HG03457 (cell line): ENCODE data around the gene DCDC2.
"Not testable (repeated sequence)": the region's sequence is repeated elsewhere in the genome, so short reads cannot be mapped to it uniquely, and the experiment has no call there.

Experiments
- ATAC-seq: cut with Tn5 transposase; IDR thresholded peaks from one replicate; pipeline ENCODE4 v1.9.1; 2021; ENCODE audit warnings: moderate number of reproducible peaks; ENCODE audit not compliant: unreplicated experiment

Gene DCDC2

DNA sequence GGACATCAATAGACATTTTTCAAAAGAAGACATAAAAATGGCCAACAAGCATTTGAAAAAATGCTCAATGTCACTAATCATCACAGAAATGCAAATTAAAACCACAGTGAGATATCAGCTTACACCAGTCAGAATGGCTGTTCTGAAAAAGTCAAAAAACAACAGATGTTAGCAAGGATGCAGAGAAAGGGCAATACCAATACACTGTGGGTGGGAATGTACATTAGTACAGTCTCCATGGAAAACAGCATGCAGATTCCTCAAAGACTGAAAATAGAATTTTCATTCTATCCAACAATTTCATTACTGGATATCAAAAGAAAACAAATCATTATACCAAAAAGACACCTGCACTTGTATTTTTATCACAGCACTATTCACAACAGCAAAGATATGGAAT lies 85.3 kb downstream of the DCDC2 start:
- ATAC-seq, result no peak

DNA sequence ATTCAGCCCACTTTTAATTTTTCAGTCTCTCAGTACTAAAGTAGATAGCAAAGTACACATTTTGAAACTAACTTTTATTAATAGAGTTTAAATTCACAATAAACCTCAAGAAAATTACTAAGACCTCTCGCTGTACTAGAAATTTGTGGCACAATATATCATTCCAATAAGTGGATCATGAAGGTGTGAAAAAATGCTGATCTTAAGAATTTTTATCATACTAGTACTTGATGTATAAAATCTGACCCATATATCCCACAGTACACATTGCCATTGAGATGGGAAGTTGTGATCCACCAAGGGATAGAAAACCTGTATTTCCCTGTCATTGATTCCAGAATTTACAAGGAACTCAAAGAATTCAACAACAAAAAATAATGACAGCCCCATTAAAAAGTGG lies 85.7 kb downstream of the DCDC2 start:
- no peak for ATAC-seq

DNA sequence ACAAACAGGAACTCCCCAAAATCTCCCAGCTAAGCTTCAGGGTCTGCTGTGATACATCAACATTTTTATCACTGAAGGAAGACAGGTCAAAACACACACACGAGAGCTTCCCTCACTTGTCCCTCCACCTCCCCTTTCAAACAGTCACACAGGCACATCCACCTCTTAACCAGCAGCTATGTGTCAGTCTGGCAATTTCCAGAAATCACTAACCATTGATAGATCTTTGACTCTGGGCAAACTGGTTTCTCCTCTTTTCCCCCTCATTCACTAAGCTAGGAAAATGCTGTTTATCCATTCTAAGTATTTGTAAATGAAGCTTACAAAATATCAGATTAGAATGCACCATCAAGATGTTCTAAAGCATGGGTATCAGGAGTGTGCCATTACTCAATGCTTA lies 87.8 kb downstream of the DCDC2 start:
- no peak for ATAC-seq

DNA sequence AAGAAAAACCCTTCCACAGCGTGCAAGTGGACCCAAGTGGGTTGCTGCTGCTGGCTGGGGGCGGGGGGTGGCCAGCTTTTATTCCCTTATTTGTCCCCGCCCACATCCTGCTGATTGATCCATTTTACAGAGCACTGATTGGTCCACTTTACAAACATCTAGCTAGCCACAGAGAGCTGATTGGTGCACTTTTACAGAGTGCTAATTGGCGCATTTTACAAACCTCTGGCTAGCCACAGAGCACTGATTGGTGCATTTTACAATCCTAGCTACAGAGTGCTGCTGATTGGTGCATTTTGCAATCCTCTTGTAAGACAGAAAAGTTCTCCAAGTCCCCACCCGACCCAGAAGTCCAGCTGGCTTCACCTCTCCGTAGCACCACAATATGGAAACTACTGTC lies 99.6 kb downstream of the DCDC2 start:
- not testable (repeated sequence) for ATAC-seq

DNA sequence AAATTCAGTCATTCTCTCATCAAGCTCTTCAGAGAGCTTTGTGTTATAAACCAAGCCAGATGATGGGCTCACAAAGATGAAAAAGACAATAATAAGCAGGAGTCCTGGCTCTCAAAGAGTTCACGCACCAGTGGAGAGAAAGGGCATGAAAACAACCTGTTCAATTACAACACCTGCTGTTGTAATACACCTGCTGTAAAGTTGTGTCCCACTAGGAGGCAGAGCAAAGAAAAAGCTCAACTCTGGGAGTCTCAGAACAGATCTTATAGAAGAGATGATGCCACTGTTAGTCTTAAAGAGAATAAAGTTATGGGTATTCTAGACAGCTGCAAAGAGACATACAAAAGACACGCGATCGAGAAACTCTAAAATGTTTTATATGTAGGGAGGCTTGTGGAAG lies 100.6 kb downstream of the DCDC2 start:
- no peak for ATAC-seq

DNA sequence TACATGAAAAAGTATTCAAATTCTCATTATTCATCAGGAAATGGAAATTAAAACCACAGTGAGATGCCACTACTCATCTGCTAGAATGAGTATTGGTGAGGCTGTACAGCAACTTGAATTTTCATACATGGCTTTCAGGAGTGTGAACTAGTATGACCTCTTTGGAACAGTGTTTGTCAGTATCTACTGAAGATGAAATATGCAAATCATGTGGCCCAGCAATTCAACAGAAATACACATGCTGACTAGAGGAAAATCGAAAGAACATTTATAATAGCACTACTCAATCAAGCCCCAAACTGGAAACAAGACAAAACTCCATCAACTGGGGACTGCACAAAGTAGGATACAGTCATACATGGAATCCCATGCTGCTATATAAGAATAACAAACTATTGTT lies 102.2 kb downstream of the DCDC2 start:
- ATAC-seq, result peak; percentile 89

DNA sequence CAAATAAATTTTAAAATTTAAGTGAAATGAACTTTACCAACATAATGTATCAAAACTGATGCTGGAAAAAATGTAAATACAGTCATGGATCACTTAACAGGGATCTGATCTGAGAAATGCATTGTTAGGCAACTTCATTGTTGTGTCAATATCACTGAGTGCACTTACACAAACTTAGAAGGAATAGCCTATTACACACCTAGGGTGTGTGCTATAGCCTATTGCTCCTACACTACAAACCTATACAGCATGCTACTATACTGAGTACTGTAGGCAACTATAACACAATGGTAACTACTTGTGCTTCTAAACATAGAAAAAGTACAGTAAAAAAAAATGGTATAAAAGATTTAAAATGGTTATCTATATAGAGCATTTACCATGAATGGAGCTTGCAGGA lies 104.5 kb downstream of the DCDC2 start:
- no peak for ATAC-seq

DNA sequence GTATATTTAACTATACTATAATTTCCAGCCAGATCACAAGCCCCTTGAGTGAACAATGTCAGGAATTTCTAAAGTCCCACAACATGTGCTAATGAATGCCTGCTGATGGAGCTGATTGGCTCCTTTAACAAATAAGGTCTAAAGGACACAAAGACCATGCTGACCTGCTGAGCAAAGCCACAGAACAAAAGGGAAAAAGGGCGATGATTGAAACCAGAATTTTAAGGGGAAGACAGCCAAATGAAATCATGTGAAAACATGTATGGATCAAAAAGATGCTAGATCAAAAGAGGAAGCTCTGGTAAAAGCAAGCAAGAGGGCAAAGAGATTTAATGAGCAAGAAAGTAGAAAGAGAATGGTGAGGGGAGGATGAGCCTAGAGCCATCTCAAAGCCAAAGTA lies 105.6 kb downstream of the DCDC2 start:
- no peak for ATAC-seq

DNA sequence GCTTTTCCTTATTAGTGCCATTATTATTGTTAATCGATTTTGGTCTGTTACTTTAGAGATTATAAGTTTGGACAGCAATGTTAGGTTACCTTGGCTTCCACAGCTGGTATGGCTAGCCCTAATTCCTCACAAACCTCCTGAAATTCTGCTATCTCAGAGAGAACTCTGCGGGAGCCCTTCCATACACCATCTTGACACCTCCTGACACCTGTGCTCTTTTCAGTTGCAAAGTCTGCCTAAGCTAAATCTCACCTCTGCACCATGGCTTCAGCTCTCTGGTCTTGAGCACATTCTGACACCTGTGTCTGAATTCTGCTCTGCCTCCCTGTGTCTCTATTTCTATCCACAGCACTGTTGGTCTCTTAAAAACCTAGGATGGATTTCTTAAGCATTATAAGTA lies 106.5 kb downstream of the DCDC2 start:
- ATAC-seq, result no peak

DNA sequence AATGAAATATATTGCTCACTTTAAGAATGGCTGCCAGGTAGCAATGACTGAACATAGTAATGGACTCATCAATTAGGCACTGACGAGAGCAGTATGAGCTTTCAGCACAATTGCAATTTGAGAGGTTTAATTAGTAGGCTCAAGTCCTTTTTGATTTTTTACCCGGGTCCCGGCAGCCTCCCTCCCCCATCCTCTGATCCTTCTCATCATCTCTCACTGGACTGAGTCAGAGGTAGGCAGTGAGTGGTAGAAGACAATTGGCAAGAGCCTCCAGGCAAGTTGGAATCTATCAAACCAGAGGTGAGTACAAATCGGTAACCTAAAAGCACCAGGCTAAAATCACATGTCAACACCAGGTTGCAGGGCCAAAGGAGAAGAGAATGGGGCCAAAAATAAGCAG lies 107.9 kb downstream of the DCDC2 start:
- no peak for ATAC-seq

DNA sequence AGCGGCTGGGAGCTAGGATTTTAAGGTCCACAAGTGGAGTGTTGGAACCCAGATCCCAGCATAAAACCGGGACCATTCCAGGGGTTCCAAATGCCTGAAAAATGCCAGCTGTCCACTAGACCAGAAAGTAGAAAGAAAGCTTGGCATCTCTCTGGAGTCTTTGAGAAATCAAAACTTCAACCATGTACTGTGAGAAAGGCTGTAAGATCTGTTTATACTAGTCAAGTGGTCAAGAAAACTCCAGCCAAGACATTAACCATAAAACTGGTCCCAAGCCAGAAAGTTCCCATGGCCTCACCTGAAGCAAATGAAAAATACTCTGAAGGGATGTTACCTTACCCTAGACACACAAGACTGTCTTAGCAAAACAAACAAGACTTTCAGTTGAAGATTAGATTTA lies 112.6 kb downstream of the DCDC2 start:
- no peak for ATAC-seq

DNA sequence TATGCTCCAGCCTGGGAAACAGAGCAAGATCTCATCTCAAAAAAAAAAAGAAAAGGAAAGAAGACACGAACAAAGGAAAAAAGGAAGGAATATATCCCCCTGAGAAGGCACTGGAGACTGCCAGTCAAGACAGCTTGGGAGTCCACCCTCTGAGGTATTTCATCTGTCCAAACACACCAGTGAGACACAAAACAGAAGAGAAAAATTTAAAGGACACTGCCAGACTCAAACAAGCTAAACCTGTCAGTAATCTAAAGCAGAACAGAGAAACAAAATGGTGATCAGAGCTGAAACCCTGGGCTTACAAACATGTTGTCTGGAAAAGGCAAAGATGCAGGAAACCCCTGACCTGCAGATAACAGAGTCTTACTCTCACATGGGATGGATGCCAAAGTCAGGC lies 114.9 kb downstream of the DCDC2 start:
- ATAC-seq, result no peak

DNA sequence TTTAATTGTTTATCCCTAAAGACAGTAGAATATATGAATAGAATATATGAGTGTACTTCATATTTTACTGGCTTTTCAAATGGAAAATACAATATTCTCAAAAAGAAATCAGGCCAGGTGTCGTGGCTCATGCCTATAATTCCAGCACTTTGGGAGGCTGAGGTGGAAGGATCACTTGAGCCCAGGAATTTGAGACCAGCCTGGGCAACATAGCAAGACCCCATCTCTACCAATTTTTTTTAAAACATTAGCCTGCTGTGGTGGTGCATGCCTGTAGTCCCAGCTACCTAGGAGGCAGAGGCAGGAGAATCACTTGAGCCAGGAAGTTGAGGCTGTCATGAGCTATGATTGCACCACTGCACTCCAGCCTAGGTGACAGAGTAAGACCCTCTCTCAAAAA lies 116.1 kb downstream of the DCDC2 start:
- ATAC-seq, result not testable (repeated sequence)

DNA sequence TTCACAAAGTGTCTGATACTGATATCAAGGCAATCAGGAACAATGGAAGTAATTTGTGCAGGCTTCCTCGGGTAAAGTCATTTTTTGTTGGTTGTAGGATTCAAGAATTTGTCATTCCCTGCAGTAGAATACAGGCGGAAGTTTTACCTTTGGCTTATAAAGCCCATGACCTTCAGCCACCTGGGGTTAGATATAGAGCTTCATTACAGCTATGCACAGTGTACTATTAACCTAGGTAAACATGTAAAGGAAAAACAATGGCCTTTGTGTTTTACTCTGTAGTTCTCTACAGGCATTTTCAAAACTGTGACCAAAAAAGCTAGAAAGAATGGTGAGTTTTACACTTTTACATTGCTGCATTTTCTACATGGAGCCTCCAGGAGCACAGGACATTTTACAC lies 116.9 kb downstream of the DCDC2 start:
- no peak for ATAC-seq

DNA sequence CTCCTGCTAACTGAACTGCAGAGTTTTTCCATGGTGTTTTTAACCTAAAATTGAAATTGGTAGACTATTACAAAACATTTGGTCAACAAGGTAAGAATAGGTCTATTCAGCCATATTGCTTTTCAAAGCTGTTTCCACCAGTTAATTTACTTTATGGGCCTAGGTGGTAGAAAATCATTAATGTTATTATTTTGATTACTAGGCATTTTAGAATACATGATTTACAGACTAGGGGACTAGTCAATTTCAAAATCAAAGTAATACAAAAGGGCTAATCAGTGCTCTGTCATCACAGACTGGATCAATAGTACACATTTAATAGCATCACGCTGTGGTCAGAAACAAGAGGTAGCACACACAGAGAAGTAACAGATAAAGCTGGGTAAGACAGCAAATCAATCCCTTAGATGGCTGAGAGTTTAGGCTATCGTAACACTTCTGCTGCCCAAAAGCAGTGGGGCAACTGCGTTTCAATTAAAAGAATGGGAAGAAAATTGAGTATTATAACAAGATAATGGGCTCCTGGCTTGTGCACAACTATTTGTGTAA lies 117.4 kb downstream of the DCDC2 start:
- ATAC-seq, result no peak

DNA sequence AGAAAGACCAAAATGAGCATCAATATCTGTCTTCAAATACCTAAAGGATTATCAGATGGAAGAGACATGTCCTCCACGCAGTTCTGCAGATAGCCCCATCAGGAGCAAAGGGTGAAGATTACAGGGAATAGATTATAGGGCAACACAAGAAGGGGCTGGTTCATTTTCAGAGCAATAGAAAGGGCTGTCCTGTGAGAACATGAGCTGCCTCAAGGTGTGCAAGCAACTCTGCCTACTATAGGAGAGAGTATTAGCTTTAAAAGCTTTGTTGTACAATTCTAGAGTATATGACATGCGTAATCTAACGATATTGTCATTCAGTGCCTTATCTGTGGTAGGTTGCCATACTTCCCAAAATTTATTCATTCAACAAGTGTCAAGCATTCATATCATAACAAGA lies 119.2 kb downstream of the DCDC2 start:
- no peak for ATAC-seq

DNA sequence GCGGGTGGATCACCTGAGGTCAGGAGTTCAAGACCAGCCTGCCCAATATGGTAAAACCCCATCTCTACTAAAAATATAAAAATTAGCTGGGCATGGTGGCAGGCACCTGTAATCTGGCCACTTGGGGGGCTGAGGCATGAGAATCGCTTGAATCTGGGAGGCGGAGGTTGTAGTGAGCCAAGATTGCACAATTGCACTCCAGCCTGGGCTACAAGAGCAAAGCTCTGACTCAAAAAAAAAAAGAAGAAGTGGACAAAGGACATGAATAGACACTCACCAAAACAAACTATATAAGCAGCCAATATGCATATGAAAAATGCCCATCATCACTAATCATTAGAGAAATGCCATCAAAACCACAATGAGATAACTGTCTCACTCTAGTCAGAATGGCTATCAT lies 121.1 kb downstream of the DCDC2 start:
- ATAC-seq, result not testable (repeated sequence)

DNA sequence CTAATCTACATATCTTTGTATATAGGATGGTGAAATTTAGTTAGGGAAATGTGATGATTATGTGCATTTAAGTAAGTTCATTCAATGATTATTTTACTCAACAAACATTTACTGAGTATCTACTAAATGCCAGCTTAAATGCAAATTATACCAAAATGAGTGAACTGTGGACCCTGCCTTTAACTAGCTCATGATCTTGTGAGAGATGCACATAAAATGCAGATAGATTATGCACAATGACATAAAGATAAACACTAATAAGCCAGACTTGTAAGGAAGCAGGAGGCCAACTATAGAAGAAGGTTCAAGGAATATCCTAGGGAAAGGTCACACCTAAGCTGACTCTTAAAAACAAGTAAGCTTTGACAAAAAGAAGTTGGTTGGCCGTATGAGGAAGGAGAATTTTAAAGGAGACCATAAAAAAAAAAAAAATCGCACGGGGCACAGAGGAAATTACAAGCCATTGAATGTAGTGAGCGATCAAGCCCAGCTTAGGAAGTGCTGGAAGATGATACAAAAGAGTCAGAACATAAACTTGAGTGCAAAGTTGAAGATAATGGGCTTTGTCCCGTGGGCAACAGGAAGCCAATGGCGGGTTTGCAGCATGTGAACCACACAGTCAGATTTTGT lies 123.9 kb downstream of the DCDC2 start:
- ATAC-seq, result no peak

DNA sequence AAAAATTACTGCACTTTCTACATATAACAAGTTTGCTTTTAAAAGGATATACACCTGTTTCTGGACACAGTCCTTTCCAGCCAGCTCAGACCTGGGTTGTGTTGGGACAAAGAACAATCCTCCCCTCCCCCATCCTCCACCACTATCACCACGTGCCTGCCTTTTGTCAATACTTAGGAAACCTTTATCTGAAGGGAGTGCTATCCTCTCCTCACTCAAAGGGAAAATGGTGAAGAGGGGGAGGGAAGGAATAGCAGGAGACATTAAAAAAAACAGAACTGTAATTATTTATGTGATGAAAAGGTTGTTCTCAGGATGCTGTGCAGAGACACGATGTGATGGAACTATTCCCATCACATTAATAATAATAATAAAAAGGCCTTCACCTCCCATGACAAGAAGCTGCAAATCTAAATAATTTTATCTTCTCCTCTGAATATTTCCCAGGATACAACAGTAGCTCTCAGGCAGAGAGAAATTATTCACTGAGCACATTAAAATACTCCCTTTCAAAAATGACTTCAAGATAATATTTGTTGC lies 126.4 kb downstream of the DCDC2 start:
- ATAC-seq, result no peak

DNA sequence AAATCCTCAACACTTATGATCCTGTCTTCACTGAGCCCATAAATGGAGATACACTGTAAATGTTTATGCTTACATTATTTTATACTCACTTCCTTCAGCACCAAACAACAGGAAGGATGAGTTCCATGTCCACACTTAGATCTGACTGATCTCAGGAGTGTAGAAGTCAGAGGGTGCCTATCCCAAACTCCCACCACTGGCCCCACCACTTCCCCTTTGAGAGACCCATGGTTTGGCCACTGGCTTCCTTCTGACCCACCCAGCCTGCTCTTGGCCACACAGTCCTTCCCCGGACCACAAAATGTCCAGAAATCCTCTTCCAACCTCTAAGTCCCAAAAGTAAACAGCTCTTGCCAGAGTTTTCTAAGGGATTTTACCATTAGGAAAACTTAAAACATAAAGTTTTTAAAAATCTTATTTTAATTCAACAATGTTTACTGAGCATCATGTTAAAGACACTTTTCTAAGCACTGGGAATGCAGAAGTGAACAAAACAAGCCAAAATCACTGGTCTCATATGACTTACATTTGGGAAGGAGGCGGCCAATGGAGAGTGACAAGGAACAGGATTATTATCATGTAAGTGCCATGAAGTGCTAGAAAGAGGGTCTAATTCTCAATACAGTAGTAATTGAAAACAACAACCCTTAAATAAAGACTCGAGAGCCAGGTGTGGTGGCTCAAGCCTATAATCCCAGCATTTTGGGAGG lies 128.0 kb downstream of the DCDC2 start:
- ATAC-seq, result no peak

DNA sequence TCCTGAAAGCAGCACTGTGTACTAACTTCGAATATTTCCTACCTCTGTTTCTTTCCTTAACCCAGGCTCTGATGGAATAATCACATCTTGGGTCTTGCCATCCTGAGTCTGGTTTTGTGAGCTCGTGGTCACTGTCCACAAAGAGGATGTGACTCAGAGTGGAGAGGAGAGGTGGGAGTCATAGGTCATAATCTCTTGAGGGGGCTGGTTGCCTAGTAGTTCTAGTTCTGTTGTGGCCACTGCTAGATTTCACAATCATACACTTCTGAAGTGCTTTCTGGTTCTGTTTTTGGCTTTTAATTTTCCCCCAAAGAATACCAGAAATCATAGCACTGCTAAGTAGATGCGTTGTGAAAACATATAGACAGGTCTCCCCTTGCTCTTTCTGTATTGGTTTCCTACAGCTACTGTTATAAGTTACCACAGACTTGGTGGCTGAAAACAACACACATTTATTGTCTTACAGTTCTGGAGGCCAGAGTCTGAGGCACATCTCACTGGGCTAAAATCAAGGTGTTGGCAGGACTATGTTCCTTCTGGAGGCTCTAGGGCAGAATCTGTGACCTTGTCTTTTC lies 129.1 kb downstream of the DCDC2 start:
- peak; percentile 63 for ATAC-seq

DNA sequence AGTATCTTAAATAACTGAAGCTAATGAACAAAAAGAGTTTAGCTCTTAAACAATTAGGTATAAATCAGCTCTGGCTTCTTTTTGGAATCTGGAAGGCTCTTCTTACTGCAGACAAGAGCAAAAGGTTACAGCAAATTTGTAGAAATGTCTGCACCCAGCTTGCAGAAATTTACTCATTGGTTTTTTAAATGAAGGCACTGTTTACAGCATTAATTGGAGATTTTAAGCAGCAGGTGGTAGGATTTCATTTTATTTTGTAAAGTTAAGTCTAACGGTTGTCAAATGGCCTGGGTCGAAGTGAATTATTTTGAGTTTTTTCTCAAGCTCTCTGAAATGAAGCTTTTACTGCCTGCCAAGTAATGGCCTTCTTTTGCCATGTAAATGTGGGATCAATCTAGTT lies 129.7 kb downstream of the DCDC2 start:
- ATAC-seq, result no peak
